HEK293 (cell line): ENCODE measurements around the gene CRK.
A peak's percentile ranks its signal among the peaks of the same experiment; 100 is the strongest.

Experiments
- GLIS1 ChIP-seq: fragments of 450-650 bp; formaldehyde crosslinking; IDR thresholded peaks from 2 replicates; pipeline ENCODE4 v1.5.1; 2016; ENCODE audit warnings: missing biosample characterization, missing genetic modification characterization
- GLIS2 ChIP-seq: fragments of 450-650 bp; formaldehyde crosslinking; IDR thresholded peaks from 2 replicates; pipeline ENCODE4 v1.5.1; 2016; ENCODE audit warnings: missing biosample characterization, missing genetic modification characterization
- HOXC10 ChIP-seq: sonication (generic); formaldehyde crosslinking; IDR thresholded peaks from 2 replicates; pipeline ENCODE4 v1.8.1; 2023; ENCODE audit warnings: mild to moderate bottlenecking, missing genetic modification reagents
- IKZF3 ChIP-seq: fragments of 450-650 bp; IDR thresholded peaks from 2 replicates; pipeline ENCODE4 v1.5.0; 2018; ENCODE audit warnings: missing biosample characterization, mild to moderate bottlenecking, missing genetic modification characterization, moderate library complexity
- KLF9 ChIP-seq: fragments of 450-650 bp; formaldehyde crosslinking; IDR thresholded peaks from 2 replicates; pipeline ENCODE4 v1.5.1; 2016; ENCODE audit warnings: missing biosample characterization, missing genetic modification characterization, low read depth
- MZF1 ChIP-seq: fragments of 450-650 bp; formaldehyde crosslinking; IDR thresholded peaks from 2 replicates; pipeline ENCODE4 v1.5.1; 2017; ENCODE audit warnings: missing biosample characterization, missing genetic modification characterization, borderline replicate concordance
- OVOL3 ChIP-seq: fragments of 450-650 bp; formaldehyde crosslinking; IDR thresholded peaks from 2 replicates; pipeline ENCODE4 v1.5.1; 2016; ENCODE audit warnings: missing biosample characterization, missing genetic modification characterization
- SP2 ChIP-seq: fragments of 450-650 bp; formaldehyde crosslinking; IDR thresholded peaks from 2 replicates; pipeline ENCODE4 v1.5.1; 2016; ENCODE audit warnings: missing biosample characterization, missing genetic modification characterization
- WT1 ChIP-seq: fragments of 450-650 bp; formaldehyde crosslinking; IDR thresholded peaks from 2 replicates; pipeline ENCODE4 v1.5.1; 2016; ENCODE audit warnings: missing biosample characterization, missing genetic modification characterization
- ZBTB21 ChIP-seq: fragments of 450-650 bp; formaldehyde crosslinking; IDR thresholded peaks from 2 replicates; pipeline ENCODE4 v1.5.1; 2017; ENCODE audit warnings: missing biosample characterization, missing genetic modification characterization
- ZBTB8A ChIP-seq: fragments of 450-650 bp; formaldehyde crosslinking; IDR thresholded peaks from 2 replicates; pipeline ENCODE4 v1.5.1; 2016; ENCODE audit warnings: missing biosample characterization, missing genetic modification characterization
- ZFP69B ChIP-seq: fragments of 450-650 bp; formaldehyde crosslinking; IDR thresholded peaks from 2 replicates; pipeline ENCODE4 v1.5.1; 2016; ENCODE audit warnings: missing biosample characterization, missing genetic modification characterization
- ZNF121 ChIP-seq: fragments of 450-650 bp; formaldehyde crosslinking; IDR thresholded peaks from 2 replicates; pipeline ENCODE4 v1.5.1; 2016; ENCODE audit warnings: missing biosample characterization, missing genetic modification characterization
- ZNF138 ChIP-seq: fragments of 450-650 bp; formaldehyde crosslinking; IDR thresholded peaks from 2 replicates; pipeline ENCODE4 v1.5.1; 2016; ENCODE audit warnings: missing biosample characterization, missing genetic modification characterization, borderline replicate concordance
- ZNF140 ChIP-seq: fragments of 450-650 bp; formaldehyde crosslinking; IDR thresholded peaks from 2 replicates; pipeline ENCODE4 v1.5.1; 2016; ENCODE audit warnings: missing biosample characterization, missing genetic modification characterization
- ZNF155 ChIP-seq: fragments of 450-650 bp; formaldehyde crosslinking; IDR thresholded peaks from 2 replicates; pipeline ENCODE4 v1.5.1; 2016; ENCODE audit warnings: missing biosample characterization, missing genetic modification characterization
- ZNF169 ChIP-seq: fragments of 450-650 bp; formaldehyde crosslinking; IDR thresholded peaks from 2 replicates; pipeline ENCODE4 v1.5.1; 2016; ENCODE audit warnings: missing biosample characterization, missing genetic modification characterization
- ZNF211 ChIP-seq: fragments of 450-650 bp; formaldehyde crosslinking; IDR thresholded peaks from 2 replicates; pipeline ENCODE4 v1.5.1; 2016; ENCODE audit warnings: low read depth, missing biosample characterization, missing genetic modification characterization
- ZNF24 ChIP-seq: fragments of 450-650 bp; formaldehyde crosslinking; IDR thresholded peaks from 2 replicates; pipeline ENCODE4 v1.5.1; 2016; ENCODE audit warnings: missing biosample characterization, missing genetic modification characterization
- ZNF341 ChIP-seq: fragments of 450-650 bp; formaldehyde crosslinking; IDR thresholded peaks from 2 replicates; pipeline ENCODE4; 2016; ENCODE audit warnings: low read depth, missing biosample characterization, missing genetic modification characterization
- ZNF416 ChIP-seq: fragments of 450-650 bp; formaldehyde crosslinking; IDR thresholded peaks from 2 replicates; pipeline ENCODE4 v1.5.1; 2016; ENCODE audit warnings: missing biosample characterization, missing genetic modification characterization
- ZNF610 ChIP-seq: fragments of 450-650 bp; formaldehyde crosslinking; IDR thresholded peaks from 2 replicates; pipeline ENCODE4 v1.5.1; 2016; ENCODE audit warnings: missing biosample characterization, missing genetic modification characterization, borderline replicate concordance
- ZNF624 ChIP-seq: fragments of 450-650 bp; formaldehyde crosslinking; IDR thresholded peaks from 2 replicates; pipeline ENCODE4 v1.5.1; 2017; ENCODE audit warnings: missing biosample characterization, missing genetic modification characterization
- ZNF660 ChIP-seq: fragments of 450-650 bp; IDR thresholded peaks from 2 replicates; pipeline ENCODE4 v1.5.1; 2018; ENCODE audit warnings: missing biosample characterization, mild to moderate bottlenecking, missing genetic modification characterization
- ZNF677 ChIP-seq: fragments of 450-650 bp; IDR thresholded peaks from 2 replicates; pipeline ENCODE4 v1.5.0; 2018; ENCODE audit warnings: missing biosample characterization, mild to moderate bottlenecking, missing genetic modification characterization, moderate library complexity
- ZNF701 ChIP-seq: fragments of 450-650 bp; formaldehyde crosslinking; IDR thresholded peaks from 2 replicates; pipeline ENCODE4 v1.5.1; 2016; ENCODE audit warnings: missing biosample characterization, missing genetic modification characterization
- ZNF776 ChIP-seq: fragments of 450-650 bp; formaldehyde crosslinking; IDR thresholded peaks from 2 replicates; pipeline ENCODE4 v1.5.0; 2017; ENCODE audit warnings: missing biosample characterization, missing genetic modification characterization, borderline replicate concordance
- ZNF843 ChIP-seq: fragments of 450-650 bp; formaldehyde crosslinking; IDR thresholded peaks from 2 replicates; pipeline ENCODE4 v1.5.1; 2016; ENCODE audit warnings: missing biosample characterization, missing genetic modification characterization
- TF ChIP-seq, protein P1 (sequence below): fragments of 450-650 bp; formaldehyde crosslinking; IDR thresholded peaks from 2 replicates; pipeline ENCODE4 v1.5.1; 2016; ENCODE audit warnings: missing biosample characterization, missing genetic modification characterization
- TF ChIP-seq, protein P2 (sequence below): fragments of 450-650 bp; formaldehyde crosslinking; IDR thresholded peaks from 2 replicates; pipeline ENCODE4 v1.5.1; 2016; ENCODE audit warnings: missing biosample characterization, missing genetic modification characterization
- TF ChIP-seq, protein P3 (sequence below): fragments of 450-650 bp; IDR thresholded peaks from 2 replicates; pipeline ENCODE4 v1.5.1; 2018; ENCODE audit warnings: missing biosample characterization, missing genetic modification characterization
- TF ChIP-seq, protein P4 (sequence below): fragments of 450-650 bp; formaldehyde crosslinking; optimal IDR thresholded peaks from 2 replicates; pipeline ENCODE3; 2016; ENCODE audit warnings: missing biosample characterization, mild to moderate bottlenecking, missing genetic modification characterization
- TF ChIP-seq, protein P5 (sequence below): fragments of 450-650 bp; formaldehyde crosslinking; IDR thresholded peaks from 2 replicates; pipeline ENCODE4 v1.5.1; 2016; ENCODE audit warnings: missing biosample characterization, missing genetic modification characterization

CRK gene

DNA sequence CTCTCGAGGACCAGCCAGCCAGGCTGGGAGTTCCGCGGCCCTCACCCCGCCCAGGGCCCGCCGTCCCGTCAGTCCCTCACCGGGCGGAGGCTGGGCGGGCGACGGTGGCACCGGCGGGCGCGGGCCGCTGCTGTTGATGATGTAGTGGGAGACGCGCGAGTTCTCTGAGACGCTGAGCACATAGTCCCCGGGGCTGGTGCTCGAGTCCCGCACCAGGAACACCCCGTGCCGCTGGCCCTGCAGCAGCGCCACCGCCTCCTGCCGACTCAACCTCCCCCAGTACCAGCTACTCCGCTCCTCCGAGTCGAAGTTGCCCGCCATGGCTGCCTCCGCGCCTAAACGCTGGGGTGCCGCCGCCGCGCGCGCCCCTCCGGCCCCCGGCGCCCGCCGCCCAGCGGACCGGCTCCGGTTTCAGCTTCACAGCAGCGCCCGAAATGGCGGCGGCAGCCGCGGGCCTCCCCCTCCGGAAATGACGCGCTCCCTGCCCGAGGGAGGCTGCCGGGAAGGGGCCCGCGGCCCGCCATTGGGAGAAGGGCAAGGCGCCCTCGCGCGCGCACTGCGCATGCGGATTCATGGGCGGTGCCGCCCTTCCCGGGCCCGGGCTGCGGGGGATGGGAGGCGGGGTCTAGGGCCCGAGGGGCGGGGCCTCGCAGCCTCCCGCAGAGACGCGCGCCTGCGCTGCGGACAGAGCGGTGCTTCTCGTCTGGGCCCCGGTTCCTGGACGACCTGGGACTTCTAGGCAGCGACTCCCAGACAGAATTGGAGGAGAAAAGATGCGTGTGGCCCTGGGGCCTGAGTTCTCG, at the start of gene CRK (continued):
- TF ChIP-seq MZF1 (tag by site-specific recombination) (no peak), ZBTB8A (tag by site-specific recombination) (peak; percentile 84), ZNF416 (tag by site-specific recombination) (no peak), ZNF211 (no peak), ZNF624 (tag by site-specific recombination) (no peak), KLF9 (tag by site-specific recombination) (peak; percentile 67), SP2 (tag by site-specific recombination) (peak; percentile 79), OVOL3 (tag by site-specific recombination) (no peak), ZNF169 (no peak), ZNF121 (no peak), ZBTB21 (tag by site-specific recombination) (no peak), ZFP69B (tag by site-specific recombination) (0 out of 2 replicates have a peak, but pooled peaks have one; percentile 26), ZNF138 (tag by site-specific recombination) (no peak), HOXC10 (CRISPR knock-in tag) (no peak), ZNF660 (peak; percentile 76), ZNF701 (tag by site-specific recombination) (no peak), IKZF3 (tag by site-specific recombination) (0 out of 2 replicates have a peak, but pooled peaks have one; percentile 14), ZNF677 (tag by site-specific recombination) (0 out of 2 replicates have a peak, but pooled peaks have one; percentile 47), ZNF140 (tag by site-specific recombination) (no peak), ZNF24 (tag by site-specific recombination) (no peak), WT1 (tag by site-specific recombination) (no peak), ZNF341 (tag by site-specific recombination) (0 out of 2 replicates have a peak, but pooled peaks have one; percentile 1), GLIS2 (peak; percentile 83), ZNF610 (tag by site-specific recombination) (no peak), GLIS1 (tag by site-specific recombination) (peak; percentile 97), ZNF843 (no peak), ZNF155 (tag by site-specific recombination) (no peak), ZNF776 (no peak)
- TF ChIP-seq, protein P1, sequence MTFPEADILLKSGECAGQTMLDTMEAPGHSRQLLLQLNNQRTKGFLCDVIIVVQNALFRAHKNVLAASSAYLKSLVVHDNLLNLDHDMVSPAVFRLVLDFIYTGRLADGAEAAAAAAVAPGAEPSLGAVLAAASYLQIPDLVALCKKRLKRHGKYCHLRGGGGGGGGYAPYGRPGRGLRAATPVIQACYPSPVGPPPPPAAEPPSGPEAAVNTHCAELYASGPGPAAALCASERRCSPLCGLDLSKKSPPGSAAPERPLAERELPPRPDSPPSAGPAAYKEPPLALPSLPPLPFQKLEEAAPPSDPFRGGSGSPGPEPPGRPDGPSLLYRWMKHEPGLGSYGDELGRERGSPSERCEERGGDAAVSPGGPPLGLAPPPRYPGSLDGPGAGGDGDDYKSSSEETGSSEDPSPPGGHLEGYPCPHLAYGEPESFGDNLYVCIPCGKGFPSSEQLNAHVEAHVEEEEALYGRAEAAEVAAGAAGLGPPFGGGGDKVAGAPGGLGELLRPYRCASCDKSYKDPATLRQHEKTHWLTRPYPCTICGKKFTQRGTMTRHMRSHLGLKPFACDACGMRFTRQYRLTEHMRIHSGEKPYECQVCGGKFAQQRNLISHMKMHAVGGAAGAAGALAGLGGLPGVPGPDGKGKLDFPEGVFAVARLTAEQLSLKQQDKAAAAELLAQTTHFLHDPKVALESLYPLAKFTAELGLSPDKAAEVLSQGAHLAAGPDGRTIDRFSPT = no peak; the same call in 1 of the 2 replicates
- TF ChIP-seq, protein P2, sequence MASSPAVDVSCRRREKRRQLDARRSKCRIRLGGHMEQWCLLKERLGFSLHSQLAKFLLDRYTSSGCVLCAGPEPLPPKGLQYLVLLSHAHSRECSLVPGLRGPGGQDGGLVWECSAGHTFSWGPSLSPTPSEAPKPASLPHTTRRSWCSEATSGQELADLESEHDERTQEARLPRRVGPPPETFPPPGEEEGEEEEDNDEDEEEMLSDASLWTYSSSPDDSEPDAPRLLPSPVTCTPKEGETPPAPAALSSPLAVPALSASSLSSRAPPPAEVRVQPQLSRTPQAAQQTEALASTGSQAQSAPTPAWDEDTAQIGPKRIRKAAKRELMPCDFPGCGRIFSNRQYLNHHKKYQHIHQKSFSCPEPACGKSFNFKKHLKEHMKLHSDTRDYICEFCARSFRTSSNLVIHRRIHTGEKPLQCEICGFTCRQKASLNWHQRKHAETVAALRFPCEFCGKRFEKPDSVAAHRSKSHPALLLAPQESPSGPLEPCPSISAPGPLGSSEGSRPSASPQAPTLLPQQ (tag by site-specific recombination) = peak; percentile 38; the same call in 1 of the 2 replicates
- TF ChIP-seq, protein P3, sequence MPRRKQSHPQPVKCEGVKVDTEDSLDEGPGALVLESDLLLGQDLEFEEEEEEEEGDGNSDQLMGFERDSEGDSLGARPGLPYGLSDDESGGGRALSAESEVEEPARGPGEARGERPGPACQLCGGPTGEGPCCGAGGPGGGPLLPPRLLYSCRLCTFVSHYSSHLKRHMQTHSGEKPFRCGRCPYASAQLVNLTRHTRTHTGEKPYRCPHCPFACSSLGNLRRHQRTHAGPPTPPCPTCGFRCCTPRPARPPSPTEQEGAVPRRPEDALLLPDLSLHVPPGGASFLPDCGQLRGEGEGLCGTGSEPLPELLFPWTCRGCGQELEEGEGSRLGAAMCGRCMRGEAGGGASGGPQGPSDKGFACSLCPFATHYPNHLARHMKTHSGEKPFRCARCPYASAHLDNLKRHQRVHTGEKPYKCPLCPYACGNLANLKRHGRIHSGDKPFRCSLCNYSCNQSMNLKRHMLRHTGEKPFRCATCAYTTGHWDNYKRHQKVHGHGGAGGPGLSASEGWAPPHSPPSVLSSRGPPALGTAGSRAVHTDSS = no peak; the same call in 1 of the 2 replicates
- TF ChIP-seq, protein P4, sequence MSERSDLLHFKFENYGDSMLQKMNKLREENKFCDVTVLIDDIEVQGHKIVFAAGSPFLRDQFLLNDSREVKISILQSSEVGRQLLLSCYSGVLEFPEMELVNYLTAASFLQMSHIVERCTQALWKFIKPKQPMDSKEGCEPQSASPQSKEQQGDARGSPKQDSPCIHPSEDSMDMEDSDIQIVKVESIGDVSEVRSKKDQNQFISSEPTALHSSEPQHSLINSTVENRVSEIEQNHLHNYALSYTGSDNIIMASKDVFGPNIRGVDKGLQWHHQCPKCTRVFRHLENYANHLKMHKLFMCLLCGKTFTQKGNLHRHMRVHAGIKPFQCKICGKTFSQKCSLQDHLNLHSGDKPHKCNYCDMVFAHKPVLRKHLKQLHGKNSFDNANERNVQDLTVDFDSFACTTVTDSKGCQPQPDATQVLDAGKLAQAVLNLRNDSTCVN (tag by site-specific recombination) = peak; percentile 74
- TF ChIP-seq, protein P5, sequence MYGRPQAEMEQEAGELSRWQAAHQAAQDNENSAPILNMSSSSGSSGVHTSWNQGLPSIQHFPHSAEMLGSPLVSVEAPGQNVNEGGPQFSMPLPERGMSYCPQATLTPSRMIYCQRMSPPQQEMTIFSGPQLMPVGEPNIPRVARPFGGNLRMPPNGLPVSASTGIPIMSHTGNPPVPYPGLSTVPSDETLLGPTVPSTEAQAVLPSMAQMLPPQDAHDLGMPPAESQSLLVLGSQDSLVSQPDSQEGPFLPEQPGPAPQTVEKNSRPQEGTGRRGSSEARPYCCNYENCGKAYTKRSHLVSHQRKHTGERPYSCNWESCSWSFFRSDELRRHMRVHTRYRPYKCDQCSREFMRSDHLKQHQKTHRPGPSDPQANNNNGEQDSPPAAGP (tag by site-specific recombination) = no peak
